ENCODE data around the gene NKAIN4.

DNA sequence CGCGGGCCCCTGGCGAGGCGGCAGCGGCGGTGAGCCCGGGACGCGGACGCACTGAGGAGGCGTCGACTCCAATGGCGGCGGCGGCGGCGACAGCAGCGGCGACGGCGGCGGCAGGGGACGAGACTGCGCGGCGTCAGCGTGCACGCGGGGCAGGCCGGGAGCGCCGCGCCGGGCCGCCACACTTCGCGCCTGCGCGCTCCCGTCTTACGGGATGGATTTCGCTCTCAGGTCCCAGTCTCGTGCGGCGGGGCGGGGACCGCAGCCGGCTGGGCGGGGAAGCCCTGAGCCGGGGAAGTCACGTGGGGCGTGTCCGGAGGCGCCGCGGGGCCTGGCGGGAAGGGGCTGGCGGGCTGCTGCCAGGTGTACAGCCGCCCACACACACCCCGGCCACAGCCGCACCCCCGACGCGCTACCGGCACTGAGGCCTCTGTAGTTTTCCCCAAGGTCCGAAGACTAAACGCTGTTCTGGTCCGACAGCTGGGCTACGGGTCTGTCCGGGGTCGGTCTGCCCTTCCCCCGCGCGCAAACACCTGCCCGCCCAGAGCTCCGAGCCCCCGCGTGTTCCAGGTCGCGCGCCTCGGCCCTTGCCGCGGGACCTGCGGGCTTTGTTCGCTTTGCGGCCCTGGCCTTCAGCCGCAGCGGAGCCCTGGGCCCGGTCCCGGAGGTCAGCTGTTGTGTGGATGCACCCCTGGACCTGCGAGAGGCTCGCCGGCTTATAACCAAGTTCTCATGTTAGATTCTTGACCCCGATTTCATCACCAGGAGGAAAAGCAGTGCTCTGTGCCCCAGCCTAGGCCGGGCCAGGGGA, 38.0 kb downstream of the NKAIN4 start, which contains the start of gene YTHDF1:
- no peak for TF ChIP-seq CTCF (conservative IDR thresholded peaks at IDR 0.05; ENCODE audit: low read depth in 2 of 2)
- no peak for TF ChIP-seq EZH2 (IDR thresholded peaks at IDR 0.05; ENCODE audit: low read depth, unreplicated experiment)
- no peak for TF ChIP-seq ZNF114 (CRISPR knock-in tag; IDR thresholded peaks at IDR 0.05)
- TF ChIP-seq, protein P1, sequence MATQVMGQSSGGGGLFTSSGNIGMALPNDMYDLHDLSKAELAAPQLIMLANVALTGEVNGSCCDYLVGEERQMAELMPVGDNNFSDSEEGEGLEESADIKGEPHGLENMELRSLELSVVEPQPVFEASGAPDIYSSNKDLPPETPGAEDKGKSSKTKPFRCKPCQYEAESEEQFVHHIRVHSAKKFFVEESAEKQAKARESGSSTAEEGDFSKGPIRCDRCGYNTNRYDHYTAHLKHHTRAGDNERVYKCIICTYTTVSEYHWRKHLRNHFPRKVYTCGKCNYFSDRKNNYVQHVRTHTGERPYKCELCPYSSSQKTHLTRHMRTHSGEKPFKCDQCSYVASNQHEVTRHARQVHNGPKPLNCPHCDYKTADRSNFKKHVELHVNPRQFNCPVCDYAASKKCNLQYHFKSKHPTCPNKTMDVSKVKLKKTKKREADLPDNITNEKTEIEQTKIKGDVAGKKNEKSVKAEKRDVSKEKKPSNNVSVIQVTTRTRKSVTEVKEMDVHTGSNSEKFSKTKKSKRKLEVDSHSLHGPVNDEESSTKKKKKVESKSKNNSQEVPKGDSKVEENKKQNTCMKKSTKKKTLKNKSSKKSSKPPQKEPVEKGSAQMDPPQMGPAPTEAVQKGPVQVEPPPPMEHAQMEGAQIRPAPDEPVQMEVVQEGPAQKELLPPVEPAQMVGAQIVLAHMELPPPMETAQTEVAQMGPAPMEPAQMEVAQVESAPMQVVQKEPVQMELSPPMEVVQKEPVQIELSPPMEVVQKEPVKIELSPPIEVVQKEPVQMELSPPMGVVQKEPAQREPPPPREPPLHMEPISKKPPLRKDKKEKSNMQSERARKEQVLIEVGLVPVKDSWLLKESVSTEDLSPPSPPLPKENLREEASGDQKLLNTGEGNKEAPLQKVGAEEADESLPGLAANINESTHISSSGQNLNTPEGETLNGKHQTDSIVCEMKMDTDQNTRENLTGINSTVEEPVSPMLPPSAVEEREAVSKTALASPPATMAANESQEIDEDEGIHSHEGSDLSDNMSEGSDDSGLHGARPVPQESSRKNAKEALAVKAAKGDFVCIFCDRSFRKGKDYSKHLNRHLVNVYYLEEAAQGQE (IDR thresholded peaks at IDR 0.05; ENCODE audit: unreplicated experiment), result no peak
- peak; percentile 83 for TF ChIP-seq POLR2AphosphoS5 (IDR thresholded peaks at IDR 0.05; ENCODE audit: low read depth)
- no peak for TF ChIP-seq EZH2phosphoT487 (IDR thresholded peaks at IDR 0.05; ENCODE audit: unreplicated experiment)
- TF ChIP-seq CREB1 (CRISPR knock-in tag; IDR thresholded peaks at IDR 0.05; ENCODE audit: low read depth), result no peak
- no peak for TF ChIP-seq JUNB (IDR thresholded peaks at IDR 0.05; ENCODE audit: unreplicated experiment)
- TF ChIP-seq NANOG (IDR thresholded peaks at IDR 0.05; ENCODE audit: borderline replicate concordance), result no peak
- no peak for TF ChIP-seq ETS1 (IDR thresholded peaks at IDR 0.05)
- TF ChIP-seq STAT1 (IDR thresholded peaks at IDR 0.05; ENCODE audit: unreplicated experiment), result no peak
